Ovary (tissue), 3 donors: Measurements from ENCODE around the gene MYO5C.

Source experiments
- EP300 ChIP-seq: sonication (generic); formaldehyde crosslinking; IDR thresholded peaks from one replicate; pipeline ENCODE4 v1.6.1; 2017; ENCODE audit warnings: antibody characterized with exemption
- TF ChIP-seq, protein P1 (sequence below), 3 donors: fragments of 450-650 bp in 2 of 3; fragments of 200-600 bp in 1 of 3; IDR thresholded peaks; one replicate each; pipeline versions ENCODE4 v1.5.1 to v1.8.0; 2016 to 2022; ENCODE audit warnings: antibody characterized with exemption in 3 of 3, mild to moderate bottlenecking in 1 of 3
- donor health status: DM: no; HTN: no; CAD: no.

DNA sequence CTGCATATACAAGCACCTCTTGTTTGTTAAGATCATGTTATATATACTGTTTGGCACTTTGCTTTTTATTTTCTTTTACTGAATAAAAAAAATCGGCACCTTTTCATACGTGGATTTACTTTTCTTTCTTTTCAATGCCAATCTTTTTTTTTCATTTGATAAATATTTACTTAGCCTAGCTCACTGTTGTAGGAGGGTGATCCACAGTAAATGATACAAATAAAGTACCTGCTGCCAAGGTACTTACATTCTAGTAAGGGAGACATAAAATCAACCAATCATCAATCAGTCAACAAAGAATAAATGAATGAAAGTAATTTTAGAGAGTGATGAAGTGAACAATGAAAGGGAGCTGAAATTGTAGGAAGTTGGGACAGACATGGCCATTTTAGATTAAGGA lies 122.7 kb downstream of the MYO5C start:
- TF ChIP-seq, protein P1, sequence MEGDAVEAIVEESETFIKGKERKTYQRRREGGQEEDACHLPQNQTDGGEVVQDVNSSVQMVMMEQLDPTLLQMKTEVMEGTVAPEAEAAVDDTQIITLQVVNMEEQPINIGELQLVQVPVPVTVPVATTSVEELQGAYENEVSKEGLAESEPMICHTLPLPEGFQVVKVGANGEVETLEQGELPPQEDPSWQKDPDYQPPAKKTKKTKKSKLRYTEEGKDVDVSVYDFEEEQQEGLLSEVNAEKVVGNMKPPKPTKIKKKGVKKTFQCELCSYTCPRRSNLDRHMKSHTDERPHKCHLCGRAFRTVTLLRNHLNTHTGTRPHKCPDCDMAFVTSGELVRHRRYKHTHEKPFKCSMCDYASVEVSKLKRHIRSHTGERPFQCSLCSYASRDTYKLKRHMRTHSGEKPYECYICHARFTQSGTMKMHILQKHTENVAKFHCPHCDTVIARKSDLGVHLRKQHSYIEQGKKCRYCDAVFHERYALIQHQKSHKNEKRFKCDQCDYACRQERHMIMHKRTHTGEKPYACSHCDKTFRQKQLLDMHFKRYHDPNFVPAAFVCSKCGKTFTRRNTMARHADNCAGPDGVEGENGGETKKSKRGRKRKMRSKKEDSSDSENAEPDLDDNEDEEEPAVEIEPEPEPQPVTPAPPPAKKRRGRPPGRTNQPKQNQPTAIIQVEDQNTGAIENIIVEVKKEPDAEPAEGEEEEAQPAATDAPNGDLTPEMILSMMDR (IDR thresholded peaks at IDR 0.05): no peak
- TF ChIP-seq EP300: no peak
